Fibroblast of skin of left biceps (primary cell): ENCODE measurements around the gene PCCA.
A peak's percentile ranks its signal among the peaks of the same experiment; 100 is the strongest.
"Not testable (repeated sequence)": the region's sequence is repeated elsewhere in the genome, so short reads cannot be mapped to it uniquely, and the experiment has no call there.

Experiments
- DNase-seq, 2 experiments: peaks; one replicate each; pipeline ENCODE4 v3.0.0-alpha.2; 2013; ENCODE audit warnings: low read depth in 2 of 2

Gene PCCA

GRCh38 chr13:100195568-100195967 lies 106.7 kb downstream of the PCCA start:
- DNase-seq = no peak

- no peak for DNase-seq
Observed at GRCh38 chr13:100196375-100196774, 107.5 kb downstream of the PCCA start.

- DNase-seq = no peak
Observed at GRCh38 chr13:100197116-100197515, 108.2 kb downstream of the PCCA start.

GRCh38 chr13:100197591-100198365 lies 108.9 kb downstream of the PCCA start:
- DNase-seq = no peak

GRCh38 chr13:100203696-100204367 lies 114.9 kb downstream of the PCCA start:
- DNase-seq = peak in 1 of 2 experiments; percentile 44

GRCh38 chr13:100208002-100208401 lies 119.1 kb downstream of the PCCA start:
- DNase-seq = no peak

GRCh38 chr13:100208626-100209025 lies 119.7 kb downstream of the PCCA start:
- DNase-seq = no peak

- DNase-seq = peak; percentile 67 to 71
Observed at GRCh38 chr13:100209857-100210825, 121.2 kb downstream of the PCCA start.

- DNase-seq = no peak
Observed at GRCh38 chr13:100211016-100211710, 122.3 kb downstream of the PCCA start.

- DNase-seq = no peak
Observed at GRCh38 chr13:100212904-100213553, 124.1 kb downstream of the PCCA start.

GRCh38 chr13:100213576-100213975 lies 124.7 kb downstream of the PCCA start:
- no peak for DNase-seq

- peak; percentile 87 for DNase-seq
Observed at GRCh38 chr13:100214886-100215285, 126.0 kb downstream of the PCCA start.

GRCh38 chr13:100221166-100221565 lies 132.3 kb downstream of the PCCA start:
- no peak for DNase-seq

GRCh38 chr13:100223966-100224530 lies 135.2 kb downstream of the PCCA start:
- DNase-seq = not testable (repeated sequence)

- no peak for DNase-seq
Observed at GRCh38 chr13:100229603-100230002, 140.7 kb downstream of the PCCA start.

- DNase-seq = no peak
Observed at GRCh38 chr13:100230769-100231149, 141.9 kb downstream of the PCCA start.

GRCh38 chr13:100231176-100231575 lies 142.3 kb downstream of the PCCA start:
- DNase-seq = no peak

- DNase-seq = no peak
Observed at GRCh38 chr13:100234006-100234405, 145.1 kb downstream of the PCCA start.

- no peak for DNase-seq
Observed at GRCh38 chr13:100234524-100235136, 145.7 kb downstream of the PCCA start.

- DNase-seq = peak; percentile 40 to 49
Observed at GRCh38 chr13:100235311-100235901, 146.5 kb downstream of the PCCA start.
